ENCODE results near the gene UACA.

Gene UACA

GRCh38 chr15:70613271-70613670 is 150.1 kb downstream of the UACA start:
- no peak for TF ChIP-seq CTCF (IDR thresholded peaks at IDR 0.05; ENCODE audit: insufficient read depth, low read length, poor library complexity, severe bottlenecking)
- no peaks in the 10 kb centered on the region; the same call in 1 of the 2 replicates for H3K27me3 ChIP-seq (replicated peaks; ENCODE audit: control insufficient read depth, insufficient read depth, low read length)
- no peak overlapping the region for H3K4me3 ChIP-seq (replicated peaks; ENCODE audit: low read depth, low read length)
- H3K36me3 ChIP-seq (ENCODE audit: control insufficient read depth, insufficient read depth, low read length): no peaks in the 10 kb centered on the region
- DNase-seq (ENCODE audit: extremely low read depth, insufficient read length): no peak

- Histone ChIP-seq H3K4me3 (replicated peaks; ENCODE audit: low read depth, low read length) (no peak overlapping the region), H3K27me3 (replicated peaks; ENCODE audit: control insufficient read depth, insufficient read depth, low read length) (no peaks in the 10 kb centered on the region; the same call in none of the 2 replicates), H3K36me3 (ENCODE audit: control insufficient read depth, insufficient read depth, low read length) (no peaks in the 10 kb centered on the region)
- DNase-seq (ENCODE audit: extremely low read depth, insufficient read length): no peak
- TF ChIP-seq CTCF (IDR thresholded peaks at IDR 0.05; ENCODE audit: insufficient read depth, low read length, poor library complexity, severe bottlenecking): no peak
Observed at GRCh38 chr15:70611286-70611685, 152.1 kb downstream of the UACA start.

GRCh38 chr15:70610541-70610940 is 152.8 kb downstream of the UACA start:
- no peak overlapping the region for H3K4me3 ChIP-seq (replicated peaks; ENCODE audit: low read depth, low read length)
- no peaks in the 10 kb centered on the region for H3K36me3 ChIP-seq (ENCODE audit: control insufficient read depth, insufficient read depth, low read length)
- no peak for TF ChIP-seq CTCF (IDR thresholded peaks at IDR 0.05; ENCODE audit: insufficient read depth, low read length, poor library complexity, severe bottlenecking)
- no peaks in the 10 kb centered on the region; the same call in none of the 2 replicates for H3K27me3 ChIP-seq (replicated peaks; ENCODE audit: control insufficient read depth, insufficient read depth, low read length)
- no peak for DNase-seq (ENCODE audit: extremely low read depth, insufficient read length)

- no peak for TF ChIP-seq CTCF (IDR thresholded peaks at IDR 0.05; ENCODE audit: insufficient read depth, low read length, poor library complexity, severe bottlenecking)
- DNase-seq (ENCODE audit: extremely low read depth, insufficient read length): no peak
Observed at GRCh38 chr15:70609889-70610288, 153.5 kb downstream of the UACA start.

GRCh38 chr15:70608144-70608543 is 155.2 kb downstream of the UACA start:
- no peak for TF ChIP-seq CTCF (IDR thresholded peaks at IDR 0.05; ENCODE audit: insufficient read depth, low read length, poor library complexity, severe bottlenecking)
- no peak for DNase-seq (ENCODE audit: extremely low read depth, insufficient read length)

More at GRCh38 chr15:70609889-70610288, 153.5 kb downstream of the UACA start:
- H3K27me3 ChIP-seq (replicated peaks; ENCODE audit: control insufficient read depth, insufficient read depth, low read length): no peaks in the 10 kb centered on the region; the same call in none of the 2 replicates
- H3K4me3 ChIP-seq (replicated peaks; ENCODE audit: low read depth, low read length): no peak overlapping the region
- no peaks in the 10 kb centered on the region for H3K36me3 ChIP-seq (ENCODE audit: control insufficient read depth, insufficient read depth, low read length)

More at GRCh38 chr15:70608144-70608543, 155.2 kb downstream of the UACA start:
- H3K36me3 ChIP-seq (ENCODE audit: control insufficient read depth, insufficient read depth, low read length): no peaks in the 10 kb centered on the region
- H3K27me3 ChIP-seq (replicated peaks; ENCODE audit: control insufficient read depth, insufficient read depth, low read length): no peaks in the 10 kb centered on the region; the same call in none of the 2 replicates
- H3K4me3 ChIP-seq (replicated peaks; ENCODE audit: low read depth, low read length): no peak overlapping the region

Measured in GM06990 (cell line).